ENCODE results near the gene LGR4. TPM values are rescaled to one million over a fixed set of nuclear protein-coding genes. Genes with fewer than 3 reads are reported as not detected.
"Not testable (repeated sequence)": the region's sequence is repeated elsewhere in the genome, so short reads cannot be mapped to it uniquely, and the experiment has no call there.

The LGR4 gene
- total RNA-seq, 4 donors from 2014 or later, result 5.5 to 37.6 (median 11.8) TPM

GRCh38 chr11:27348340-27348873 is 124.2 kb downstream of the LGR4 start:
- in situ Hi-C loops (cut with MboI; ENCODE audit: low sequenced_read_pairs in 4 of 4) (no loop called here), intact Hi-C loops (cut with DNase I; ENCODE audit: low total_unique reads) (no loop called here)
- Histone ChIP-seq H3K9me3 (no peaks in the 10 kb centered on the region), H3K36me3 (no peaks in the 10 kb centered on the region), H3K27me3 (no peaks in the 10 kb centered on the region), H3K4me1 (no peaks in the 10 kb centered on the region), H3K27ac (no peak overlapping the region), H3K4me3 (no peak overlapping the region)
- ATAC-seq (no peak), DNase-seq (no peak)
- TF ChIP-seq CTCF (IDR thresholded peaks at IDR 0.05 in 4 of 5, conservative IDR thresholded peaks at IDR 0.05 in 1 of 5), result no peak
- TF ChIP-seq POLR2A (IDR thresholded peaks at IDR 0.05), result no peak

- intact Hi-C loops (cut with DNase I; ENCODE audit: low total_unique reads) (no loop called here), in situ Hi-C loops (cut with MboI; ENCODE audit: low sequenced_read_pairs in 4 of 4) (no loop called here)
- Histone ChIP-seq H3K27me3 (no peaks in the 10 kb centered on the region), H3K4me3 (no peak overlapping the region), H3K4me1 (no peaks in the 10 kb centered on the region), H3K36me3 (no peaks in the 10 kb centered on the region), H3K27ac (no peak overlapping the region), H3K9me3 (no peaks in the 10 kb centered on the region)
- TF ChIP-seq CTCF (IDR thresholded peaks at IDR 0.05 in 4 of 5, conservative IDR thresholded peaks at IDR 0.05 in 1 of 5), result no peak
- no peak for ATAC-seq
- DNase-seq, result no peak
These were observed 124.9 kb downstream of the LGR4 start for GRCh38 chr11:27347359-27348339.

- no peaks in the 10 kb centered on the region for H3K36me3 ChIP-seq
- intact Hi-C loops (cut with DNase I; ENCODE audit: low total_unique reads), result no loop called here
- no peaks in the 10 kb centered on the region for H3K4me1 ChIP-seq
- DNase-seq (no peak), ATAC-seq (no peak)
- no peaks in the 10 kb centered on the region for H3K27me3 ChIP-seq
- in situ Hi-C loops (cut with MboI; ENCODE audit: low sequenced_read_pairs in 4 of 4), result no loop called here
- TF ChIP-seq POLR2A (IDR thresholded peaks at IDR 0.05) (no peak), CTCF (IDR thresholded peaks at IDR 0.05 in 4 of 5, conservative IDR thresholded peaks at IDR 0.05 in 1 of 5) (no peak)
- H3K9me3 ChIP-seq, result no peaks in the 10 kb centered on the region
- no peak overlapping the region for H3K27ac ChIP-seq
- H3K4me3 ChIP-seq, result no peak overlapping the region
These were observed 132.6 kb downstream of the LGR4 start for GRCh38 chr11:27339941-27340340.

- intact Hi-C loops (cut with DNase I; ENCODE audit: low total_unique reads), result not testable (repeated sequence)
These were observed 137.8 kb downstream of the LGR4 start for GRCh38 chr11:27334764-27335163.

GRCh38 chr11:27331981-27332380 is 140.6 kb downstream of the LGR4 start:
- DNase-seq, result no peak
- H3K4me1 ChIP-seq, result no peaks in the 10 kb centered on the region

More at GRCh38 chr11:27334764-27335163, 137.8 kb downstream of the LGR4 start:
- in situ Hi-C loops (cut with MboI; ENCODE audit: low sequenced_read_pairs in 4 of 4); ATAC-seq; DNase-seq; H3K4me1 ChIP-seq; H3K36me3 ChIP-seq; H3K4me3 ChIP-seq; H3K27ac ChIP-seq; H3K9me3 ChIP-seq; H3K27me3 ChIP-seq: not testable (repeated sequence)

More at GRCh38 chr11:27331981-27332380, 140.6 kb downstream of the LGR4 start:
- H3K27me3 ChIP-seq, result no peaks in the 10 kb centered on the region
- TF ChIP-seq POLR2A (IDR thresholded peaks at IDR 0.05), result no peak
- TF ChIP-seq CTCF (IDR thresholded peaks at IDR 0.05 in 4 of 5, conservative IDR thresholded peaks at IDR 0.05 in 1 of 5), result no peak
- no peak overlapping the region for H3K4me3 ChIP-seq
- no peak for ATAC-seq
- intact Hi-C loops (cut with DNase I; ENCODE audit: low total_unique reads), result no loop called here
- in situ Hi-C loops (cut with MboI; ENCODE audit: low sequenced_read_pairs in 4 of 4), result no loop called here
- no peaks in the 10 kb centered on the region for H3K36me3 ChIP-seq
- no peaks in the 10 kb centered on the region for H3K9me3 ChIP-seq
- no peak overlapping the region for H3K27ac ChIP-seq
